HepG2 (cell line): ENCODE data around the gene ABCC3. TPM values are rescaled to one million over a fixed set of nuclear protein-coding genes. Genes with fewer than 3 reads are reported as not detected.

Experiments
- ATAC-seq: fragments of 200-7000 bp; cut with Tn5 transposase; 3 replicates; pipeline ENCODE4 v1.9.1; 2020; ENCODE audit warnings: mild to moderate bottlenecking, moderate library complexity
- BruUV-seq: library from RNA; stranded (reverse); fragments of 400-500 nt; replicated peaks from 2 replicates; lab custom pipeline; 2021; lab: Mats Ljungman, UMichigan
- CTCF ChIA-PET: fragments of 300-600 bp; formaldehyde crosslinking; extraction: SDS; loops from one replicate; lab custom pipeline; 2021; ENCODE audit warnings: low total read pairs, inconsistent platforms, low intra/inter-chr PET ratio; lab: Yijun Ruan, JAX
- POLR2A ChIA-PET: fragments of 350-600 bp; sonication (Branson Sonifier 250); formaldehyde crosslinking; loops from one replicate; lab custom pipeline; 2020; ENCODE audit warnings: antibody characterized with exemption, inconsistent platforms; lab: Yijun Ruan, JAX
- DNase-seq: peaks from one replicate; pipeline ENCODE4 v3.0.0-alpha.2; 2015; ENCODE audit warnings: low spot score
- FAIRE-seq: peaks from 3 replicates; lab custom pipeline; 2011; peaks lifted over from hg19 to GRCh38; lab: Jason Lieb, UNC
- H2AFZ ChIP-seq: one replicate; pipeline ENCODE4 v1.6.1; 2011; ENCODE audit warnings: low read length, inconsistent platforms
- H3K27ac ChIP-seq: fragments of 300-600 bp; 3 replicates; pipeline ENCODE4 v1.8.0; 2011; ENCODE audit warnings: mixed run types, mild to moderate bottlenecking, mixed read lengths, low read length, inconsistent platforms; ENCODE audit not compliant: insufficient read depth; ENCODE audit errors: extremely low read length
- H3K27me3 ChIP-seq, 2 experiments: fragments of 200-600 bp in 1 of 2; 2 replicates in 1 of 2; 3 replicates in 1 of 2; pipeline versions ENCODE4 v1.6.0 to v1.8.0; 2011; ENCODE audit warnings: low read length in 2 of 2, mild to moderate bottlenecking in 2 of 2, moderate library complexity in 2 of 2, inconsistent platforms in 1 of 2; ENCODE audit not compliant: insufficient read depth in 2 of 2, control insufficient read depth in 1 of 2
- H3K36me3 ChIP-seq, 2 experiments: fragments of 200-600 bp in 1 of 2; replicated peaks in 1 of 2; 2 replicates in 1 of 2; 3 replicates in 1 of 2; pipeline versions ENCODE4 v1.5.1 to v1.8.0; 2011; ENCODE audit warnings: low read length in 2 of 2, inconsistent platforms in 1 of 2; ENCODE audit not compliant: insufficient read depth in 2 of 2, control insufficient read depth in 1 of 2
- H3K4me1 ChIP-seq: 2 replicates; pipeline ENCODE4 v1.5.1; 2012; ENCODE audit warnings: low read length, inconsistent platforms; ENCODE audit not compliant: insufficient read depth
- H3K4me2 ChIP-seq: 2 replicates; pipeline ENCODE4 v1.6.0; 2011; ENCODE audit warnings: low read depth, low read length, inconsistent platforms
- H3K4me3 ChIP-seq, 3 experiments: fragments of 200-600 bp in 1 of 3; sonication (generic), shearing (Covaris generic) in 1 of 3; replicated peaks in 1 of 3; 2 replicates each; pipeline ENCODE4 v1.5.1; 2011 to 2016; ENCODE audit warnings: low read length in 3 of 3, inconsistent platforms in 2 of 3, low read depth in 2 of 3, mild to moderate bottlenecking in 2 of 3, control low read depth in 1 of 3, mixed read lengths in 1 of 3; ENCODE audit not compliant: insufficient read depth in 1 of 3
- H3K79me2 ChIP-seq: one replicate; pipeline ENCODE4 v1.6.1; 2011; ENCODE audit warnings: low read length, inconsistent platforms; ENCODE audit not compliant: insufficient read depth
- H3K9ac ChIP-seq: 2 replicates; pipeline ENCODE4 v1.6.0; 2011; ENCODE audit warnings: mild to moderate bottlenecking, low read depth, low read length, inconsistent platforms; ENCODE audit not compliant: insufficient read depth
- H3K9me3 ChIP-seq: 2 replicates; pipeline ENCODE4 v1.5.1; 2012; ENCODE audit warnings: mild to moderate bottlenecking, low read length
- H4K20me1 ChIP-seq: 2 replicates; pipeline ENCODE4 v1.6.0; 2011; ENCODE audit warnings: inconsistent platforms, mild to moderate bottlenecking, low read length, moderate library complexity; ENCODE audit not compliant: insufficient read depth
- ARID2 ChIP-seq: sonication (generic); formaldehyde crosslinking; IDR thresholded peaks from 2 replicates; pipeline ENCODE4 v1.8.1; 2022; ENCODE audit warnings: mild to moderate bottlenecking, missing genetic modification reagents, borderline replicate concordance
- FOXP1 ChIP-seq, 2 experiments: fragments of 450-650 bp in 1 of 2; IDR thresholded peaks; 2 replicates each; pipeline ENCODE4 v1.6.1; 2017 to 2018; ENCODE audit warnings: antibody characterized with exemption in 1 of 2
- HNF4A ChIP-seq: sonication (generic); formaldehyde crosslinking; IDR thresholded peaks from 2 replicates; pipeline ENCODE4 v1.4.0; 2020; ENCODE audit warnings: missing genetic modification reagents
- NR2C2 ChIP-seq: sonication (generic); formaldehyde crosslinking; IDR thresholded peaks from 2 replicates; pipeline ENCODE4 v1.4.0; 2020; ENCODE audit warnings: missing genetic modification reagents, mild to moderate bottlenecking, moderate library complexity, borderline replicate concordance
- NR2F6 ChIP-seq, 2 experiments: IDR thresholded peaks; 2 replicates each; pipeline ENCODE4 v1.6.1; 2016; ENCODE audit warnings: antibody characterized with exemption in 1 of 2, mild to moderate bottlenecking in 1 of 2
- SOX13 ChIP-seq, 3 experiments: fragments of 450-650 bp in 1 of 3; sonication (generic) in 1 of 3; formaldehyde crosslinking in 1 of 3; IDR thresholded peaks in 2 of 3; conservative IDR thresholded peaks in 1 of 3; 2 replicates each; pipeline versions ENCODE4 v1.5.0 to v1.6.1; 2016 to 2020; ENCODE audit warnings: antibody characterized with exemption in 1 of 3, mild to moderate bottlenecking in 1 of 3, missing compliant biosample characterization in 1 of 3, missing genetic modification reagents in 1 of 3, moderate library complexity in 1 of 3
- TOPORS ChIP-seq: sonication (generic); formaldehyde crosslinking; IDR thresholded peaks from 2 replicates; pipeline ENCODE4 v1.8.0; 2023; ENCODE audit warnings: mild to moderate bottlenecking, missing genetic modification reagents
- ZBTB38 ChIP-seq: sonication (generic); formaldehyde crosslinking; IDR thresholded peaks from 2 replicates; pipeline ENCODE4 v1.5.1; 2020; ENCODE audit warnings: mild to moderate bottlenecking, missing genetic modification reagents
- ZNF7 ChIP-seq: IDR thresholded peaks from 2 replicates; pipeline ENCODE4 v1.6.1; 2016; ENCODE audit warnings: missing biosample characterization, missing genetic modification reagents
- WGBS: methylation state at CpG from one replicate; pipeline ENCODE4 v1.1.6; 2017; ENCODE audit warnings: low lambda C conversion rate; 5-methylcytosine and 5-hydroxymethylcytosine counted together
- in situ Hi-C: cut with HindIII; loops from 2 replicates; pipeline ENCODE4 v1.10.0; 2017; ENCODE audit warnings: low pct_unique_long_range_greater_than_20kb; ENCODE audit not compliant: extremely low pct_ligation_motif_present
- intact Hi-C: fragments of 100-400 bp; cut with micrococcal nuclease; formaldehyde crosslinking; loops from one replicate; pipeline ENCODE4 v1.10.0; 2022; ENCODE audit not compliant: unreplicated experiment
- polyA plus RNA-seq, 8 experiments: library from polyadenylated mRNA; depleted of rRNA in 3 of 8; stranded (reverse) in 7 of 8; unstranded in 1 of 8; fragments of >200 nt; fragmentation: Illumina TruSeq in 4 of 8; extraction: Trizol in 4 of 8; gene quantifications; 2 replicates each; pipeline versions ENCODE4 v1.2.1 to v1.2.3, GENCODE V29; 2011 to 2016; ENCODE audit warnings: low read depth in 4 of 8, missing spikeins in 1 of 8, mixed read lengths in 1 of 8; ENCODE audit not compliant: insufficient read depth in 1 of 8
- total RNA-seq, 5 experiments: library from RNA; depleted of rRNA; stranded (reverse); fragments of >200 nt; fragmentation: Illumina TruSeq; extraction: Trizol; gene quantifications; 2 replicates each; pipeline ENCODE4 v1.2.3, GENCODE V29; 2016; ENCODE audit warnings: low read depth in 1 of 5
- TF ChIP-seq, protein P1 (sequence below): sonication (generic); formaldehyde crosslinking; IDR thresholded peaks from 2 replicates; pipeline ENCODE4 v1.5.1; 2020; ENCODE audit warnings: mild to moderate bottlenecking, missing genetic modification reagents, moderate library complexity
- TF ChIP-seq, protein P2 (sequence below): sonication (generic); formaldehyde crosslinking; IDR thresholded peaks from 2 replicates; pipeline ENCODE4 v1.4.0; 2020; ENCODE audit warnings: low read depth, mild to moderate bottlenecking, missing genetic modification reagents
- TF ChIP-seq, protein P3 (sequence below): sonication (generic); formaldehyde crosslinking; IDR thresholded peaks from 2 replicates; pipeline ENCODE4 v1.4.0; 2020; ENCODE audit warnings: missing genetic modification reagents
- TF ChIP-seq, protein P4 (sequence below): sonication (generic); formaldehyde crosslinking; IDR thresholded peaks from 2 replicates; pipeline ENCODE4 v1.8.1; 2023; ENCODE audit warnings: mild to moderate bottlenecking, missing genetic modification reagents

ABCC3 gene
- total and polyA plus RNA-seq, 2 of the 13 experiments (the other 11 are each of a cell fraction or from before 2014, with no cell fraction given), result 25.2 to 50.7 TPM

DNA sequence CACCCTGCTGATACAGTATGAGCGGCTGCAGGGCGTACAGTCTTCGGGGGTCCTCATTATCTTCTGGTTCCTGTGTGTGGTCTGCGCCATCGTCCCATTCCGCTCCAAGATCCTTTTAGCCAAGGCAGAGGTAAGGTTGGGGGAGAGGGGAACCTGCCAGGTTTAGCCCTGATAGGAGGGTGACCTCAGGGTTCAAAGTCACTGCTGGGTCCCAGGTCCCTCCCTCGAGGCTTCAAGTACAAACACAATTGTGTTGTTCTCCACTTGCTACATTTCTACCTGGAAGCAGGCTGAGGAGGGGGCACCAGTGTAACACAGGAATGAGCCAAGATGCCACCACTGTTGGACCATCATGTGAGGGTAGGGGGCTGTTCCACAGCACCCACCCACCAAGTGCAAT, 22.4 kb downstream of the ABCC3 start:
- no peaks in the 10 kb centered on the region for H3K79me2 ChIP-seq
- peaks cover 49% of the 10 kb centered on the region for H3K4me1 ChIP-seq
- ChIA-PET POLR2A (interaction anchor here (1.6 kb wide), 1 partner anchor 29 kb away, joined by 5 read pairs; no protein-coding TSS in a partner anchor), CTCF (no interaction called here)
- no peaks in the 10 kb centered on the region for H3K36me3 ChIP-seq
- H3K4me3 ChIP-seq, result no peak overlapping the region
- H3K9me3 ChIP-seq, result peaks cover 9% of the 10 kb centered on the region
- no peak overlapping the region for H3K27ac ChIP-seq
- no peak overlapping the region for H3K4me2 ChIP-seq
- ATAC-seq (peak; percentile 18), FAIRE-seq (no peak), DNase-seq (no peak)
- no TSS peak for BruUV-seq
- no peaks in the 10 kb centered on the region for H3K27me3 ChIP-seq
- in situ Hi-C loops (no loop called here), intact Hi-C loops (no loop called here)
- no peak overlapping the region for H2AFZ ChIP-seq
- WGBS, result 72% methylated on average over 7 of the region's 7 CpGs
- TF ChIP-seq NR2C2, result 0 out of 2 replicates have a peak, but pooled peaks have one; percentile 20
- TF ChIP-seq ARID2 (CRISPR knock-in tag), result 0 out of 2 replicates have a peak, but pooled peaks have one; percentile 1
- TF ChIP-seq, protein P1, sequence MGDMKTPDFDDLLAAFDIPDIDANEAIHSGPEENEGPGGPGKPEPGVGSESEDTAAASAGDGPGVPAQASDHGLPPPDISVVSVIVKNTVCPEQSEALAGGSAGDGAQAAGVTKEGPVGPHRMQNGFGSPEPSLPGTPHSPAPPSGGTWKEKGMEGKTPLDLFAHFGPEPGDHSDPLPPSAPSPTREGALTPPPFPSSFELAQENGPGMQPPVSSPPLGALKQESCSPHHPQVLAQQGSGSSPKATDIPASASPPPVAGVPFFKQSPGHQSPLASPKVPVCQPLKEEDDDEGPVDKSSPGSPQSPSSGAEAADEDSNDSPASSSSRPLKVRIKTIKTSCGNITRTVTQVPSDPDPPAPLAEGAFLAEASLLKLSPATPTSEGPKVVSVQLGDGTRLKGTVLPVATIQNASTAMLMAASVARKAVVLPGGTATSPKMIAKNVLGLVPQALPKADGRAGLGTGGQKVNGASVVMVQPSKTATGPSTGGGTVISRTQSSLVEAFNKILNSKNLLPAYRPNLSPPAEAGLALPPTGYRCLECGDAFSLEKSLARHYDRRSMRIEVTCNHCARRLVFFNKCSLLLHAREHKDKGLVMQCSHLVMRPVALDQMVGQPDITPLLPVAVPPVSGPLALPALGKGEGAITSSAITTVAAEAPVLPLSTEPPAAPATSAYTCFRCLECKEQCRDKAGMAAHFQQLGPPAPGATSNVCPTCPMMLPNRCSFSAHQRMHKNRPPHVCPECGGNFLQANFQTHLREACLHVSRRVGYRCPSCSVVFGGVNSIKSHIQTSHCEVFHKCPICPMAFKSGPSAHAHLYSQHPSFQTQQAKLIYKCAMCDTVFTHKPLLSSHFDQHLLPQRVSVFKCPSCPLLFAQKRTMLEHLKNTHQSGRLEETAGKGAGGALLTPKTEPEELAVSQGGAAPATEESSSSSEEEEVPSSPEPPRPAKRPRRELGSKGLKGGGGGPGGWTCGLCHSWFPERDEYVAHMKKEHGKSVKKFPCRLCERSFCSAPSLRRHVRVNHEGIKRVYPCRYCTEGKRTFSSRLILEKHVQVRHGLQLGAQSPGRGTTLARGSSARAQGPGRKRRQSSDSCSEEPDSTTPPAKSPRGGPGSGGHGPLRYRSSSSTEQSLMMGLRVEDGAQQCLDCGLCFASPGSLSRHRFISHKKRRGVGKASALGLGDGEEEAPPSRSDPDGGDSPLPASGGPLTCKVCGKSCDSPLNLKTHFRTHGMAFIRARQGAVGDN (CRISPR knock-in tag), result peak; percentile 29
- no peak for TF ChIP-seq FOXP1 (IDR thresholded peaks at IDR 0.05)
- TF ChIP-seq FOXP1 (CRISPR knock-in tag; IDR thresholded peaks at IDR 0.05), result 0 out of 2 replicates have a peak, but pooled peaks have one; percentile 22
- TF ChIP-seq, protein P2, sequence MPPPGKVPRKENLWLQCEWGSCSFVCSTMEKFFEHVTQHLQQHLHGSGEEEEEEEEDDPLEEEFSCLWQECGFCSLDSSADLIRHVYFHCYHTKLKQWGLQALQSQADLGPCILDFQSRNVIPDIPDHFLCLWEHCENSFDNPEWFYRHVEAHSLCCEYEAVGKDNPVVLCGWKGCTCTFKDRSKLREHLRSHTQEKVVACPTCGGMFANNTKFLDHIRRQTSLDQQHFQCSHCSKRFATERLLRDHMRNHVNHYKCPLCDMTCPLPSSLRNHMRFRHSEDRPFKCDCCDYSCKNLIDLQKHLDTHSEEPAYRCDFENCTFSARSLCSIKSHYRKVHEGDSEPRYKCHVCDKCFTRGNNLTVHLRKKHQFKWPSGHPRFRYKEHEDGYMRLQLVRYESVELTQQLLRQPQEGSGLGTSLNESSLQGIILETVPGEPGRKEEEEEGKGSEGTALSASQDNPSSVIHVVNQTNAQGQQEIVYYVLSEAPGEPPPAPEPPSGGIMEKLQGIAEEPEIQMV, result 0 out of 2 replicates have a peak, but pooled peaks have one; percentile 45
- no peak for TF ChIP-seq SOX13 (IDR thresholded peaks at IDR 0.05)
- peak in 1 of 2 experiments; percentile 36; a peak in 1 of 4 replicates for TF ChIP-seq SOX13 (CRISPR knock-in tag; conservative IDR thresholded peaks at IDR 0.05 in 1 of 2, IDR thresholded peaks at IDR 0.05 in 1 of 2)
- no peak for TF ChIP-seq ZBTB38 (CRISPR knock-in tag)
- TF ChIP-seq HNF4A (CRISPR knock-in tag), result peak; percentile 69
- TF ChIP-seq, protein P3, sequence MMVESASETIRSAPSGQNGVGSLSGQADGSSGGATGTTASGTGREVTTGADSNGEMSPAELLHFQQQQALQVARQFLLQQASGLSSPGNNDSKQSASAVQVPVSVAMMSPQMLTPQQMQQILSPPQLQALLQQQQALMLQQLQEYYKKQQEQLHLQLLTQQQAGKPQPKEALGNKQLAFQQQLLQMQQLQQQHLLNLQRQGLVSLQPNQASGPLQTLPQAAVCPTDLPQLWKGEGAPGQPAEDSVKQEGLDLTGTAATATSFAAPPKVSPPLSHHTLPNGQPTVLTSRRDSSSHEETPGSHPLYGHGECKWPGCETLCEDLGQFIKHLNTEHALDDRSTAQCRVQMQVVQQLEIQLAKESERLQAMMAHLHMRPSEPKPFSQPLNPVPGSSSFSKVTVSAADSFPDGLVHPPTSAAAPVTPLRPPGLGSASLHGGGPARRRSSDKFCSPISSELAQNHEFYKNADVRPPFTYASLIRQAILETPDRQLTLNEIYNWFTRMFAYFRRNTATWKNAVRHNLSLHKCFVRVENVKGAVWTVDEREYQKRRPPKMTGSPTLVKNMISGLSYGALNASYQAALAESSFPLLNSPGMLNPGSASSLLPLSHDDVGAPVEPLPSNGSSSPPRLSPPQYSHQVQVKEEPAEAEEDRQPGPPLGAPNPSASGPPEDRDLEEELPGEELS, result peak; percentile 38; the same call in 1 of the 2 replicates
- TF ChIP-seq, protein P4, sequence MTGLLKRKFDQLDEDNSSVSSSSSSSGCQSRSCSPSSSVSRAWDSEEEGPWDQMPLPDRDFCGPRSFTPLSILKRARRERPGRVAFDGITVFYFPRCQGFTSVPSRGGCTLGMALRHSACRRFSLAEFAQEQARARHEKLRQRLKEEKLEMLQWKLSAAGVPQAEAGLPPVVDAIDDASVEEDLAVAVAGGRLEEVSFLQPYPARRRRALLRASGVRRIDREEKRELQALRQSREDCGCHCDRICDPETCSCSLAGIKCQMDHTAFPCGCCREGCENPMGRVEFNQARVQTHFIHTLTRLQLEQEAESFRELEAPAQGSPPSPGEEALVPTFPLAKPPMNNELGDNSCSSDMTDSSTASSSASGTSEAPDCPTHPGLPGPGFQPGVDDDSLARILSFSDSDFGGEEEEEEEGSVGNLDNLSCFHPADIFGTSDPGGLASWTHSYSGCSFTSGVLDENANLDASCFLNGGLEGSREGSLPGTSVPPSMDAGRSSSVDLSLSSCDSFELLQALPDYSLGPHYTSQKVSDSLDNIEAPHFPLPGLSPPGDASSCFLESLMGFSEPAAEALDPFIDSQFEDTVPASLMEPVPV, result peak; percentile 42; the same call in 1 of the 2 replicates
- no peak for TF ChIP-seq TOPORS (CRISPR knock-in tag)
- no peak for TF ChIP-seq ZNF7
- peak; percentile 44; the same call in 1 of the 2 replicates for TF ChIP-seq NR2F6 (IDR thresholded peaks at IDR 0.05)
- TF ChIP-seq NR2F6 (CRISPR knock-in tag; IDR thresholded peaks at IDR 0.05), result 0 out of 2 replicates have a peak, but pooled peaks have one; percentile 23
- no peak overlapping the region for H3K9ac ChIP-seq
- no peaks in the 10 kb centered on the region for H4K20me1 ChIP-seq
